NCI-H2227 (cell line): ENCODE measurements around the gene CDC42.
"Not testable (repeated sequence)": the region's sequence is repeated elsewhere in the genome, so short reads cannot be mapped to it uniquely, and the experiment has no call there.

Experiments
- DNase-seq: peaks from one replicate; lab custom pipeline; 2025; ENCODE audit not compliant: unreplicated experiment; lab: John Stamatoyannopoulos, UW

The CDC42 gene

GRCh38 chr1:22052115-22053016 lies at the start of gene CDC42:
Gene CDC42 (plus strand): TSS chr1:22052709. CDS start chr1:22078479, 25,770 bp downstream.
- DNase-seq = peak; percentile 98

GRCh38 chr1:22002875-22003274 lies 49.6 kb upstream of the CDC42 start:
- not testable (repeated sequence) for DNase-seq

- DNase-seq = not testable (repeated sequence)
Measured at GRCh38 chr1:22003959-22004358, 48.5 kb upstream of the CDC42 start.

- DNase-seq = not testable (repeated sequence)
Measured at GRCh38 chr1:22005261-22006149, 47.0 kb upstream of the CDC42 start.

- DNase-seq = not testable (repeated sequence)
Measured at GRCh38 chr1:22006736-22007135, 45.8 kb upstream of the CDC42 start.

GRCh38 chr1:22007262-22007661 lies 45.2 kb upstream of the CDC42 start:
- DNase-seq = not testable (repeated sequence)

- DNase-seq = not testable (repeated sequence)
Measured at GRCh38 chr1:22009566-22009965, 42.9 kb upstream of the CDC42 start.

GRCh38 chr1:22012752-22013151 lies 39.8 kb upstream of the CDC42 start:
- not testable (repeated sequence) for DNase-seq

- DNase-seq = not testable (repeated sequence)
Measured at GRCh38 chr1:22014575-22015206, 37.8 kb upstream of the CDC42 start.

- no peak for DNase-seq
Measured at GRCh38 chr1:22018583-22019559, 33.6 kb upstream of the CDC42 start.

- DNase-seq = no peak
Measured at GRCh38 chr1:22021061-22021460, 31.4 kb upstream of the CDC42 start.

GRCh38 chr1:22024485-22025367 lies 27.8 kb upstream of the CDC42 start:
- DNase-seq = peak; percentile 84

- peak; percentile 94 for DNase-seq
Measured at GRCh38 chr1:22025368-22026155, 26.9 kb upstream of the CDC42 start.

- DNase-seq = no peak
Measured at GRCh38 chr1:22026924-22027289, 25.6 kb upstream of the CDC42 start.

- DNase-seq = no peak
Measured at GRCh38 chr1:22030057-22030456, 22.5 kb upstream of the CDC42 start.

GRCh38 chr1:22030473-22030872 lies 22.0 kb upstream of the CDC42 start:
- no peak for DNase-seq

GRCh38 chr1:22031214-22031962 lies 21.1 kb upstream of the CDC42 start:
- DNase-seq = no peak

- DNase-seq = not testable (repeated sequence)
Measured at GRCh38 chr1:22034834-22035233, 17.7 kb upstream of the CDC42 start.
